ENCODE measurements around the gene MYO5A.

- TF ChIP-seq CREB5 (CRISPR knock-in tag; IDR thresholded peaks at IDR 0.05; ENCODE audit: low read depth) (no peak), RARB (CRISPR knock-in tag; IDR thresholded peaks at IDR 0.05) (no peak), ZNF565 (CRISPR knock-in tag; conservative IDR thresholded peaks at IDR 0.05; ENCODE audit: low read depth) (no peak), ESRRG (CRISPR knock-in tag; IDR thresholded peaks at IDR 0.05) (no peak), ZC3H10 (CRISPR knock-in tag; IDR thresholded peaks at IDR 0.05) (no peak), ZFP3 (CRISPR knock-in tag; IDR thresholded peaks at IDR 0.05) (no peak), POU6F1 (CRISPR knock-in tag; IDR thresholded peaks at IDR 0.05; ENCODE audit: borderline replicate concordance, low read depth) (no peak), TOX (CRISPR knock-in tag; IDR thresholded peaks at IDR 0.05; ENCODE audit: borderline replicate concordance) (no peak), OSR1 (CRISPR knock-in tag; IDR thresholded peaks at IDR 0.05) (no peak), ZNF8 (CRISPR knock-in tag; IDR thresholded peaks at IDR 0.05) (no peak)
These were observed 89.2 kb downstream of the MYO5A start for GRCh38 chr15:52439470-52439869.
